GM03348 (cell line): ENCODE results near the gene ADGRL4.
"Not testable (repeated sequence)": the region's sequence is repeated elsewhere in the genome, so short reads cannot be mapped to it uniquely, and the experiment has no call there.

Experiments used
- DNase-seq: peaks from one replicate; pipeline ENCODE4 v3.0.0; 2012; ENCODE audit warnings: low spot score

ADGRL4 gene

GRCh38 chr1:78916986-78917385 is 89.5 kb downstream of the ADGRL4 start:
- DNase-seq, result no peak

- DNase-seq, result no peak
These were observed 92.6 kb downstream of the ADGRL4 start for GRCh38 chr1:78913950-78914349.

GRCh38 chr1:78911956-78912880 is 94.3 kb downstream of the ADGRL4 start:
- DNase-seq, result no peak

GRCh38 chr1:78902641-78903040 is 103.9 kb downstream of the ADGRL4 start:
- DNase-seq, result no peak

GRCh38 chr1:78894811-78895210 is 111.7 kb downstream of the ADGRL4 start:
- DNase-seq, result no peak

GRCh38 chr1:78892260-78892840 is 114.2 kb downstream of the ADGRL4 start:
- peak; percentile 44 for DNase-seq

- no peak for DNase-seq
These were observed 119.1 kb downstream of the ADGRL4 start for GRCh38 chr1:78887458-78887857.

- peak; percentile 12 for DNase-seq
These were observed 121.7 kb downstream of the ADGRL4 start for GRCh38 chr1:78884685-78885452.

- no peak for DNase-seq
These were observed 126.3 kb downstream of the ADGRL4 start for GRCh38 chr1:78880223-78880622.

- DNase-seq, result not testable (repeated sequence)
These were observed 130.5 kb downstream of the ADGRL4 start for GRCh38 chr1:78875986-78876385.

GRCh38 chr1:78872801-78873200 is 133.7 kb downstream of the ADGRL4 start:
- peak; percentile 36 for DNase-seq

GRCh38 chr1:78871249-78871648 is 135.3 kb downstream of the ADGRL4 start:
- DNase-seq, result no peak

GRCh38 chr1:78869136-78869535 is 137.4 kb downstream of the ADGRL4 start:
- DNase-seq, result no peak

GRCh38 chr1:78864175-78864574 is 142.4 kb downstream of the ADGRL4 start:
- DNase-seq, result no peak

- no peak for DNase-seq
These were observed 150.4 kb downstream of the ADGRL4 start for GRCh38 chr1:78856096-78856495.

- no peak for DNase-seq
These were observed 151.3 kb downstream of the ADGRL4 start for GRCh38 chr1:78855258-78855657.

GRCh38 chr1:78854556-78854955 is 152.0 kb downstream of the ADGRL4 start:
- no peak for DNase-seq

- DNase-seq, result no peak
These were observed 163.0 kb downstream of the ADGRL4 start for GRCh38 chr1:78843546-78843945.

- DNase-seq, result no peak
These were observed 163.4 kb downstream of the ADGRL4 start for GRCh38 chr1:78843111-78843510.

GRCh38 chr1:78840453-78841271 is 165.9 kb downstream of the ADGRL4 start:
- peak; percentile 65 for DNase-seq
